Neural cell (in vitro differentiated cells): ENCODE results near the gene RFX2. TPM values are rescaled to one million over a fixed set of nuclear protein-coding genes. Genes with fewer than 3 reads are reported as not detected.

Source experiments
- H2AFZ ChIP-seq: fragments of 200-600, 300-800 bp; sonication (generic), shearing (Covaris generic); 2 replicates; pipeline ENCODE4 v1.6.0; 2014; ENCODE audit warnings: low read depth, mild to moderate bottlenecking, antibody characterized with exemption, low read length, moderate library complexity
- H3F3A ChIP-seq: fragments of 200-600 bp; shearing (Covaris generic); 2 replicates; pipeline ENCODE4 v1.6.1; 2016; ENCODE audit warnings: mild to moderate bottlenecking, moderate library complexity, mixed read lengths, antibody characterized with exemption, low read length; ENCODE audit not compliant: insufficient read depth, poor library complexity, severe bottlenecking
- H3K27ac ChIP-seq: fragments of 200-600, 300-800 bp; sonication (generic), shearing (Covaris generic); 2 replicates; pipeline ENCODE4 v1.5.1; 2014; ENCODE audit warnings: mild to moderate bottlenecking, low read length, moderate library complexity
- H3K27me3 ChIP-seq: fragments of 300-800, 200-600 bp; sonication (generic), shearing (Covaris generic); 2 replicates; pipeline ENCODE4 v1.6.0; 2014; ENCODE audit warnings: mild to moderate bottlenecking, low read depth, low read length, moderate library complexity; ENCODE audit not compliant: insufficient read depth
- H3K36me3 ChIP-seq: fragments of 300-800, 200-600 bp; sonication (generic), shearing (Covaris generic); 2 replicates; pipeline ENCODE4 v1.5.1; 2014; ENCODE audit warnings: mild to moderate bottlenecking, antibody characterized with exemption, low read length, moderate library complexity; ENCODE audit not compliant: insufficient read depth
- H3K4me2 ChIP-seq: fragments of 300-800, 200-600 bp; sonication (generic), shearing (Covaris generic); 2 replicates; pipeline ENCODE4 v1.6.0; 2014; ENCODE audit warnings: mild to moderate bottlenecking, low read length
- H3K4me3 ChIP-seq: fragments of 300-800, 200-600 bp; sonication (generic), shearing (Covaris generic); 2 replicates; pipeline ENCODE4 v1.5.1; 2014; ENCODE audit warnings: mild to moderate bottlenecking, low read length, moderate library complexity
- H3K79me2 ChIP-seq: fragments of 200-600 bp; shearing (Covaris generic); replicated peaks from 2 replicates; pipeline ENCODE4 v1.6.0; 2014; ENCODE audit warnings: mild to moderate bottlenecking, low read length, moderate library complexity; ENCODE audit not compliant: insufficient read depth
- H3K9ac ChIP-seq: fragments of 300-800, 200-600 bp; sonication (generic), shearing (Covaris generic); 2 replicates; pipeline ENCODE4 v1.6.1; 2016; ENCODE audit warnings: mild to moderate bottlenecking, low read length, mixed read lengths
- H3K9me2 ChIP-seq: fragments of 200-600 bp; shearing (Covaris generic); 2 replicates; pipeline ENCODE4 v1.6.1; 2016; ENCODE audit warnings: mild to moderate bottlenecking, low read length, mixed read lengths; ENCODE audit not compliant: insufficient read depth
- H3K9me3 ChIP-seq: fragments of 200-600, 300-800 bp; sonication (generic), shearing (Covaris generic); 2 replicates; pipeline ENCODE4 v1.6.1; 2016; ENCODE audit warnings: mild to moderate bottlenecking, mixed run types, low read length, moderate library complexity, mixed read lengths
- H4K20me1 ChIP-seq: fragments of 200-600 bp; shearing (Covaris generic); 2 replicates; pipeline ENCODE4 v1.6.1; 2016; ENCODE audit warnings: mild to moderate bottlenecking, mixed run types; ENCODE audit not compliant: insufficient read depth
- EP300 ChIP-seq: fragments of 450-650 bp; conservative IDR thresholded peaks from 2 replicates; pipeline ENCODE4 v1.6.1; 2014; ENCODE audit warnings: antibody characterized with exemption, mild to moderate bottlenecking, moderate library complexity; ENCODE audit not compliant: poor library complexity, severe bottlenecking
- EZH2 ChIP-seq: fragments of 200-600, 300-800 bp; shearing (Covaris generic), sonication (generic); IDR thresholded peaks from 2 replicates; pipeline ENCODE4 v1.6.1; 2014; ENCODE audit warnings: antibody characterized with exemption, low read length, borderline replicate concordance, mild to moderate bottlenecking; ENCODE audit not compliant: insufficient read depth, poor library complexity, severe bottlenecking
- MXI1 ChIP-seq: fragments of 450-650 bp; conservative IDR thresholded peaks from 2 replicates; pipeline ENCODE4 v1.6.1; 2014; ENCODE audit warnings: antibody characterized with exemption, mild to moderate bottlenecking; ENCODE audit not compliant: poor library complexity, severe bottlenecking
- POLR2AphosphoS5 ChIP-seq: IDR thresholded peaks from 2 replicates; pipeline ENCODE4 v1.6.1; 2012
- RAD21 ChIP-seq: fragments of 450-650 bp; conservative IDR thresholded peaks from 2 replicates; pipeline ENCODE4 v1.6.1; 2014; ENCODE audit warnings: antibody characterized with exemption, mild to moderate bottlenecking, moderate library complexity
- SMC3 ChIP-seq: fragments of 450-650 bp; conservative IDR thresholded peaks from 2 replicates; pipeline ENCODE4 v1.6.1; 2014; ENCODE audit warnings: antibody characterized with exemption, mild to moderate bottlenecking, moderate library complexity; ENCODE audit not compliant: poor library complexity
- TAF1 ChIP-seq: IDR thresholded peaks from 2 replicates; pipeline ENCODE4 v1.6.1; 2012; ENCODE audit warnings: low read depth
- polyA minus RNA-seq: library from RNA; depleted of rRNA, polyadenylated mRNA; stranded (reverse); fragments of >200 nt; gene quantifications from 2 replicates; pipeline ENCODE4 v1.2.3, GENCODE V29; 2014
- polyA plus RNA-seq: library from polyadenylated mRNA; depleted of rRNA; stranded (reverse); fragments of >200 nt; gene quantifications from 2 replicates; pipeline ENCODE4 v1.2.3, GENCODE V29; 2014
- TF ChIP-seq, protein P1 (sequence below): IDR thresholded peaks from 2 replicates; pipeline ENCODE4 v1.6.1; 2012; ENCODE audit warnings: borderline replicate concordance
- TF ChIP-seq, protein P2 (sequence below): fragments of 450-650 bp; IDR thresholded peaks from 2 replicates; pipeline ENCODE4 v1.5.1; 2014; ENCODE audit warnings: antibody characterized with exemption, mild to moderate bottlenecking, moderate library complexity; ENCODE audit not compliant: poor library complexity, severe bottlenecking

RFX2 gene
- polyA plus RNA-seq (0.69 and 5.8 TPM in 2 replicates), polyA minus RNA-seq (3.6 and 4.1 TPM in 2 replicates)

DNA sequence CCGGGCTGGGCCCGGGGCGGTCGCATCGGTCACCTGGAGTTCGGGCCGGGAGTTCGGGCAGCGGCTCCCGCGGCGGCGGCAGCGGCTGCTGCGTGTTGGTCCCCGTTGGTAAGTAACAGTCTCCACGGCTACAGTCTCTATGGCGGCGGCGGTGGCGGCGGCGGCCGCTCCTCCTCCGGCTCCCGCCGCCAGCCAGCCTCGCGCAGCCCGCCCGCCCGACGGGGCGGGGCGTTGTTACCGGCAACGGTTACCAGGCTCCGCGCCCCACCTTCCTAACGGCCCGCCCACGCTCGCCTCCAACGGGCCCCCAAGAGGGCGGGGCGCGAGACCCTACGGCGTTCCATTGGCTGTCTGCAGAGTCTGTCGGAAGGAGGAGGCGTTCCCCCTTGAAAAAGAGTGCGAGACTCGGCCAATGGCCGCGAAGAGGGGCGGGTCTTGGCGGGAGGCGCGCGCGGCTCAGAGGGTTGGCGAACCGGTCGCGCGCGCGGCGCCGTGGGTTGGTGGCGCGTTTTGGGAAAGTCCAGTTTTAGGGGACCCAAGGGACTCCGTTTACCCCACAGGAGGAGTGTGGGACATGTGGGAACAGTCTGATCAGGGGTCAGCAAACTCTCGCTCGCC, at the start of gene RFX2:
TSS of gene RFX2 (minus strand) at position 141 of the 618 bp plus-strand sequence. CDS start 63,004 bp downstream, outside the sequence.
- no peaks in the 10 kb centered on the region for H4K20me1 ChIP-seq
- H3K36me3 ChIP-seq, result no peaks in the 10 kb centered on the region
- peak within 1 kb of the TSS; percentile 31 for H3K9ac ChIP-seq
- H3K4me2 ChIP-seq, result peak within 1 kb of the TSS; percentile 78
- no peak within 1 kb of the TSS for H3K27ac ChIP-seq
- H3K9me2 ChIP-seq, result no peaks in the 10 kb centered on the region
- no peak within 1 kb of the TSS for H2AFZ ChIP-seq
- peaks cover 16% of the 10 kb centered on the region for H3K27me3 ChIP-seq
- H3K79me2 ChIP-seq, result no peaks in the 10 kb centered on the region
- peak within 1 kb of the TSS; percentile 67 for H3K4me3 ChIP-seq
- peaks cover 3% of the 10 kb centered on the region for H3F3A ChIP-seq
- H3K9me3 ChIP-seq, result no peaks in the 10 kb centered on the region
- TF ChIP-seq, protein P1, sequence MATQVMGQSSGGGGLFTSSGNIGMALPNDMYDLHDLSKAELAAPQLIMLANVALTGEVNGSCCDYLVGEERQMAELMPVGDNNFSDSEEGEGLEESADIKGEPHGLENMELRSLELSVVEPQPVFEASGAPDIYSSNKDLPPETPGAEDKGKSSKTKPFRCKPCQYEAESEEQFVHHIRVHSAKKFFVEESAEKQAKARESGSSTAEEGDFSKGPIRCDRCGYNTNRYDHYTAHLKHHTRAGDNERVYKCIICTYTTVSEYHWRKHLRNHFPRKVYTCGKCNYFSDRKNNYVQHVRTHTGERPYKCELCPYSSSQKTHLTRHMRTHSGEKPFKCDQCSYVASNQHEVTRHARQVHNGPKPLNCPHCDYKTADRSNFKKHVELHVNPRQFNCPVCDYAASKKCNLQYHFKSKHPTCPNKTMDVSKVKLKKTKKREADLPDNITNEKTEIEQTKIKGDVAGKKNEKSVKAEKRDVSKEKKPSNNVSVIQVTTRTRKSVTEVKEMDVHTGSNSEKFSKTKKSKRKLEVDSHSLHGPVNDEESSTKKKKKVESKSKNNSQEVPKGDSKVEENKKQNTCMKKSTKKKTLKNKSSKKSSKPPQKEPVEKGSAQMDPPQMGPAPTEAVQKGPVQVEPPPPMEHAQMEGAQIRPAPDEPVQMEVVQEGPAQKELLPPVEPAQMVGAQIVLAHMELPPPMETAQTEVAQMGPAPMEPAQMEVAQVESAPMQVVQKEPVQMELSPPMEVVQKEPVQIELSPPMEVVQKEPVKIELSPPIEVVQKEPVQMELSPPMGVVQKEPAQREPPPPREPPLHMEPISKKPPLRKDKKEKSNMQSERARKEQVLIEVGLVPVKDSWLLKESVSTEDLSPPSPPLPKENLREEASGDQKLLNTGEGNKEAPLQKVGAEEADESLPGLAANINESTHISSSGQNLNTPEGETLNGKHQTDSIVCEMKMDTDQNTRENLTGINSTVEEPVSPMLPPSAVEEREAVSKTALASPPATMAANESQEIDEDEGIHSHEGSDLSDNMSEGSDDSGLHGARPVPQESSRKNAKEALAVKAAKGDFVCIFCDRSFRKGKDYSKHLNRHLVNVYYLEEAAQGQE, result no peak
- TF ChIP-seq SMC3 (no peak), RAD21 (peak; percentile 41), POLR2AphosphoS5 (peak; percentile 39), TAF1 (no peak), MXI1 (peak; percentile 97), EZH2 (no peak), EP300 (peak; percentile 51)
- TF ChIP-seq, protein P2, sequence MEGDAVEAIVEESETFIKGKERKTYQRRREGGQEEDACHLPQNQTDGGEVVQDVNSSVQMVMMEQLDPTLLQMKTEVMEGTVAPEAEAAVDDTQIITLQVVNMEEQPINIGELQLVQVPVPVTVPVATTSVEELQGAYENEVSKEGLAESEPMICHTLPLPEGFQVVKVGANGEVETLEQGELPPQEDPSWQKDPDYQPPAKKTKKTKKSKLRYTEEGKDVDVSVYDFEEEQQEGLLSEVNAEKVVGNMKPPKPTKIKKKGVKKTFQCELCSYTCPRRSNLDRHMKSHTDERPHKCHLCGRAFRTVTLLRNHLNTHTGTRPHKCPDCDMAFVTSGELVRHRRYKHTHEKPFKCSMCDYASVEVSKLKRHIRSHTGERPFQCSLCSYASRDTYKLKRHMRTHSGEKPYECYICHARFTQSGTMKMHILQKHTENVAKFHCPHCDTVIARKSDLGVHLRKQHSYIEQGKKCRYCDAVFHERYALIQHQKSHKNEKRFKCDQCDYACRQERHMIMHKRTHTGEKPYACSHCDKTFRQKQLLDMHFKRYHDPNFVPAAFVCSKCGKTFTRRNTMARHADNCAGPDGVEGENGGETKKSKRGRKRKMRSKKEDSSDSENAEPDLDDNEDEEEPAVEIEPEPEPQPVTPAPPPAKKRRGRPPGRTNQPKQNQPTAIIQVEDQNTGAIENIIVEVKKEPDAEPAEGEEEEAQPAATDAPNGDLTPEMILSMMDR, result no peak

DNA sequence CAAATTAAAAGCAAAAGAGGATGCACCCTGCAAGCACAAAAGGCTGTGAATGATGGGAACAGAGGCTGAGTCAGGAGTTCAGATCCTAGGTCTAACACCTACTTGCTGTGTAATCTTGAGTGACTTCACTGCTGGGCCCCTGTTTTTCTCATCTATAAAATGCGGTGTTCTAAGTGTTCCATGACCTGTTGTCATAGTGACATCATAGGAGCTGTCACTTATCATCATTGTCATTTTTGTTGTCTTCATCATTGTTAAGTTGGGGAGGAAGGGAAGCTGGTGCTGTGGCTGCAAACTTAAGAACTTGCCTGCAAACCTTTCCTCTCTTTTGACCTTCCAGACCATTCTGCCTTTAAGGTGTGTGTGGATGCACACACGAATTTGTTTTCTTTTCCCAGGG, 45.7 kb upstream of the RFX2 start:
- Histone ChIP-seq H3K9me3 (peaks cover 3% of the 10 kb centered on the region), H3K79me2 (no peaks in the 10 kb centered on the region), H3K4me2 (no peak overlapping the region), H3K27ac (no peak overlapping the region), H2AFZ (no peak overlapping the region), H4K20me1 (no peaks in the 10 kb centered on the region), H3K27me3 (no peaks in the 10 kb centered on the region), H3K4me3 (no peak overlapping the region), H3K36me3 (no peaks in the 10 kb centered on the region), H3F3A (no peaks in the 10 kb centered on the region), H3K9ac (no peak overlapping the region), H3K9me2 (no peaks in the 10 kb centered on the region)
- TF ChIP-seq TAF1, result no peak
- no peak for TF ChIP-seq POLR2AphosphoS5
- TF ChIP-seq EZH2, result no peak
- TF ChIP-seq, protein P1, result no peak
- TF ChIP-seq RAD21, result no peak
- TF ChIP-seq, protein P2, result no peak
- no peak for TF ChIP-seq EP300
- TF ChIP-seq SMC3, result no peak
- TF ChIP-seq MXI1, result no peak
